ENCODE results near the gene GCNT1.
"Not testable (repeated sequence)": the region's sequence is repeated elsewhere in the genome, so short reads cannot be mapped to it uniquely, and the experiment has no call there.

Gene GCNT1

GRCh38 chr9:76464706-76465105 is 5.7 kb downstream of the GCNT1 start:
- H3K4me3 ChIP-seq (ENCODE audit: low read depth, low read length): no peak overlapping the region
- no peak for DNase-seq (ENCODE audit: low read depth, low spot score)
- in situ Hi-C loops (cut with HindIII; ENCODE audit: low sequenced_read_pairs): no loop called here
- TF ChIP-seq CTCF (IDR thresholded peaks at IDR 0.05; ENCODE audit: low read depth, low read length): no peak

GRCh38 chr9:76465442-76466298 is 6.7 kb downstream of the GCNT1 start:
- in situ Hi-C loops (cut with HindIII; ENCODE audit: low sequenced_read_pairs): no loop called here
- DNase-seq (ENCODE audit: low read depth, low spot score): no peak
- no peak for TF ChIP-seq CTCF (IDR thresholded peaks at IDR 0.05; ENCODE audit: low read depth, low read length)
- H3K4me3 ChIP-seq (ENCODE audit: low read depth, low read length): no peak overlapping the region

- no peak for DNase-seq (ENCODE audit: low read depth, low spot score)
- in situ Hi-C loops (cut with HindIII; ENCODE audit: low sequenced_read_pairs): no loop called here
- H3K4me3 ChIP-seq (ENCODE audit: low read depth, low read length): no peak overlapping the region
- no peak for TF ChIP-seq CTCF (IDR thresholded peaks at IDR 0.05; ENCODE audit: low read depth, low read length)
Observed at GRCh38 chr9:76466299-76466605, 7.3 kb downstream of the GCNT1 start.

GRCh38 chr9:76474419-76474818 is 15.4 kb downstream of the GCNT1 start:
- in situ Hi-C loops (cut with HindIII; ENCODE audit: low sequenced_read_pairs): no loop called here
- TF ChIP-seq CTCF (IDR thresholded peaks at IDR 0.05; ENCODE audit: low read depth, low read length): no peak
- no peak for DNase-seq (ENCODE audit: low read depth, low spot score)
- H3K4me3 ChIP-seq (ENCODE audit: low read depth, low read length): no peak overlapping the region

- H3K4me3 ChIP-seq (ENCODE audit: low read depth, low read length): no peak overlapping the region
- in situ Hi-C loops (cut with HindIII; ENCODE audit: low sequenced_read_pairs): no loop called here
- no peak for DNase-seq (ENCODE audit: low read depth, low spot score)
- TF ChIP-seq CTCF (IDR thresholded peaks at IDR 0.05; ENCODE audit: low read depth, low read length): no peak
Observed at GRCh38 chr9:76475686-76476085, 16.7 kb downstream of the GCNT1 start.

GRCh38 chr9:76477818-76478217 is 18.8 kb downstream of the GCNT1 start:
- H3K4me3 ChIP-seq (ENCODE audit: low read depth, low read length); in situ Hi-C loops (cut with HindIII; ENCODE audit: low sequenced_read_pairs); DNase-seq (ENCODE audit: low read depth, low spot score): not testable (repeated sequence)

- no peak for DNase-seq (ENCODE audit: low read depth, low spot score)
- H3K4me3 ChIP-seq (ENCODE audit: low read depth, low read length): no peak overlapping the region
- no peak for TF ChIP-seq CTCF (IDR thresholded peaks at IDR 0.05; ENCODE audit: low read depth, low read length)
- in situ Hi-C loops (cut with HindIII; ENCODE audit: low sequenced_read_pairs): no loop called here
Observed at GRCh38 chr9:76478226-76478625, 19.2 kb downstream of the GCNT1 start.

GRCh38 chr9:76479337-76479736 is 20.4 kb downstream of the GCNT1 start:
- in situ Hi-C loops (cut with HindIII; ENCODE audit: low sequenced_read_pairs); DNase-seq (ENCODE audit: low read depth, low spot score); H3K4me3 ChIP-seq (ENCODE audit: low read depth, low read length): not testable (repeated sequence)

Measured in astrocyte of the spinal cord (primary cell).